A549 (cell line): ENCODE measurements around the gene HPGDS.
"Not testable (repeated sequence)": the region's sequence is repeated elsewhere in the genome, so short reads cannot be mapped to it uniquely, and the experiment has no call there.

Experiments
- CEBPB ChIP-seq, 2 experiments: fragments of >200 bp in 1 of 2; sonication (Bioruptor Twin) in 1 of 2; formaldehyde crosslinking in 1 of 2; IDR thresholded peaks; 2 replicates each; pipeline ENCODE4 v1.6.1; 2012 to 2016
- CTCF ChIP-seq: fragments of >200 bp; sonication (Bioruptor Twin); formaldehyde crosslinking; IDR thresholded peaks from 3 replicates; pipeline ENCODE4 v1.5.1; 2016
- ESRRA ChIP-seq: fragments of 150-350 bp; IDR thresholded peaks from 2 replicates; pipeline ENCODE4 v1.6.1; 2014; ENCODE audit warnings: mild to moderate bottlenecking, low read length, borderline replicate concordance
- MAZ ChIP-seq: fragments of 150-350 bp; IDR thresholded peaks from 2 replicates; pipeline ENCODE4 v1.6.1; 2014; ENCODE audit warnings: antibody characterized with exemption, low read depth, low read length, borderline replicate concordance
- NFE2L2 ChIP-seq: fragments of 150-350 bp; conservative IDR thresholded peaks from 2 replicates; pipeline ENCODE4 v1.6.1; 2014; ENCODE audit warnings: low read length
- POLR2A ChIP-seq: IDR thresholded peaks from 2 replicates; pipeline ENCODE4 v1.6.1; 2012; ENCODE audit warnings: mild to moderate bottlenecking, low read length
- RAD21 ChIP-seq, 2 experiments: fragments of >200 bp in 1 of 2; sonication (Bioruptor Twin) in 1 of 2; formaldehyde crosslinking in 1 of 2; IDR thresholded peaks in 1 of 2; conservative IDR thresholded peaks in 1 of 2; 2 replicates in 1 of 2; 3 replicates in 1 of 2; pipeline ENCODE4 v1.6.1; 2012 to 2018; ENCODE audit warnings: inconsistent platforms in 1 of 2
- USF2 ChIP-seq: fragments of 450-650 bp; IDR thresholded peaks from 2 replicates; pipeline ENCODE4 v1.6.1; 2014; ENCODE audit warnings: antibody characterized with exemption
- ZNF302 ChIP-seq: fragments of 250-450 bp; sonication (Bioruptor Pico); IDR thresholded peaks from 2 replicates; pipeline ENCODE4 v1.9.0; 2021; ENCODE audit warnings: inconsistent platforms, mild to moderate bottlenecking, moderate library complexity

DNA sequence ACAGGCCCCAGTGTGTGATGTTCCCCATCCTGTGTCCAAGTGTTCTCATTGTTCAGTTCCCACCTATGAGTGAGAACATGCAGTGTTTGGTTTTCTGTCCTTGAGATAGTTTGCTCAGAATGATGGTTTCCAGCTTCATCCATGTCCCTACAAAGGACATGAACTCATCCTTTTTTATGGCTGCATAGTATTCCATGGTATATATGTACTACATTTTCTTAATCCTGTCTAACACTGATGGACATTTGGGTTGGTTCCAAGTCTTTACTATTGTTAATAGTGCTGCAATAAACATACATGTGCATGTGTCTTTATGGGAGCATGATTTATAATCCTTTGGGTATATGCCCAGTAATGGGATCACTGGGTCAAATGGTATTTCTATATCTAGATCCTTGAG lies 22.7 kb downstream of the HPGDS start:
- not testable (repeated sequence) for TF ChIP-seq CTCF; NFE2L2; ESRRA; CEBPB (IDR thresholded peaks at IDR 0.05); USF2; POLR2A; ZNF302 (CRISPR knock-in tag); RAD21 (conservative IDR thresholded peaks at IDR 0.05 in 1 of 2, IDR thresholded peaks at IDR 0.05 in 1 of 2); MAZ
